GM18907 (cell line): ENCODE data around the gene A4GNT.

Source experiments
- ATAC-seq: cut with Tn5 transposase; IDR thresholded peaks from one replicate; pipeline ENCODE4 v1.9.1; 2021; ENCODE audit warnings: mild to moderate bottlenecking, moderate library complexity; ENCODE audit not compliant: unreplicated experiment

Gene A4GNT

GRCh38 chr3:138081371-138082084, 50.7 kb downstream of the A4GNT start:
- ATAC-seq: no peak

GRCh38 chr3:138079901-138080300, 52.3 kb downstream of the A4GNT start:
- no peak for ATAC-seq

- ATAC-seq: no peak
These were observed 53.3 kb downstream of the A4GNT start for GRCh38 chr3:138078901-138079344.

GRCh38 chr3:138078096-138078495, 54.1 kb downstream of the A4GNT start:
- no peak for ATAC-seq
